GM19467 (cell line): ENCODE results near the gene PRPH.
"Not testable (repeated sequence)": the region's sequence is repeated elsewhere in the genome, so short reads cannot be mapped to it uniquely, and the experiment has no call there.

Source experiments
- ATAC-seq: cut with Tn5 transposase; IDR thresholded peaks from one replicate; pipeline ENCODE4 v1.9.1; 2021; ENCODE audit warnings: mild to moderate bottlenecking, moderate library complexity; ENCODE audit not compliant: unreplicated experiment

Gene PRPH

DNA sequence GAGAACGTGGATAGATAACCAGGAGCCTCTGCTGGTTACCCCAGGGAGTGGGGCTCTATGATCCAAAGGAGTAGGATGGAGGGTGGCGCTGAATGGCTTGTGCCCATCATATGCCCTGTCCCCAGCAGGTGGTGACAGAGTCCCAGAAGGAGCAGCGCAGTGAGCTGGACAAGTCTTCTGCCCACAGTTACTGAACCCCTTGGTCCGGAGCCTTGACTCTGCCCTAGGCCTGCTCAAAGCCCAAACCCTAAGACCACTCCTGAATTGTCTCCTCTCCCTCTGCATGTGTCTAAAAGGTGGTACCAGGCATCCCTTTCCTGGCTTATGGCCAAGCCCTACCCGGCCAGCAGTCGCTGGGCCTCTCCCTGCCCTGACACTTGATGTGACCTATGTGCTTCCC, 3.2 kb downstream of the PRPH start:
- no peak for ATAC-seq

DNA sequence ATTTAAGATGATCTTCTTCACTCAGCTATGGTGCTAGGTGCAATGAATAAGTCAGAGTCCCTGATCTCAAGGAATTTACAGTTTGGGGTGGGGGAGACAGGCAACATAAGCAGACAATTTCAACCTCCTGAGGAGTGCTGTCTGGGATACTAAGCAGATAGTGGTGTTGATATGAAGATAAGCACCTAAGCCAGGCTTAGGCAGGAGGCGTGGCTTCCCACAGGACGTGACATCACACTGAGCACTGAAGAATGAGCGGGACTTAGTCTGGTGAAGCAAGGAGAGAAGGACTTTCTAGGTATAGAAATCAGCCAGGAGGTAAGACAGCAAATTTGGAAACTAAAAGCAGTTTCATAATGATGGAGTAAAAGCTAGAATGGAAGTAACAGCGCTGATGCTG, 6.8 kb downstream of the PRPH start:
- no peak for ATAC-seq

GRCh38 chr12:49304161-49304560, 9.2 kb downstream of the PRPH start:
- no peak for ATAC-seq

GRCh38 chr12:49305762-49306510, 11.0 kb downstream of the PRPH start:
- ATAC-seq, result no peak

GRCh38 chr12:49309386-49309785, 14.4 kb downstream of the PRPH start:
- no peak for ATAC-seq

GRCh38 chr12:49310451-49311000, 15.6 kb downstream of the PRPH start:
- not testable (repeated sequence) for ATAC-seq

- ATAC-seq, result no peak
Measured at GRCh38 chr12:49314811-49315210, 19.9 kb downstream of the PRPH start.

DNA sequence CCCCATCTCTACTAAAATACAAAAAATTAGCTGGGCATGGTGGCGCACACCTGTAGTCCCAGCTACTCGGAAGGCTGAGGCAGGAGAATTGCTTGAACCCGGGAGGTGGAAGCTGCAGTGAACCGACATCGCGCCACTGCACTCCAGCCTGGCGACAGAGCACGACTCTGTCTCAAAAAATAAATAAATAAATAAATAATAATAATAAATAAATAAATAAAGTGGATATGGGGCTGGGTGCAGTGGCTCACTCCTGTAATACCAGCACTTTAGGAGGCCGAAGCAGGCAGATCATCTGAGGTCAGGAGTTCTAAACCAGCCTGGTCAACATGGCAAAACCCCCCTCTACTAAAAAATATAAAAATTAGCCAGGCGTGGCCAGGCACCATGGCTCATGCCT, 22.2 kb downstream of the PRPH start:
- ATAC-seq, result not testable (repeated sequence)

DNA sequence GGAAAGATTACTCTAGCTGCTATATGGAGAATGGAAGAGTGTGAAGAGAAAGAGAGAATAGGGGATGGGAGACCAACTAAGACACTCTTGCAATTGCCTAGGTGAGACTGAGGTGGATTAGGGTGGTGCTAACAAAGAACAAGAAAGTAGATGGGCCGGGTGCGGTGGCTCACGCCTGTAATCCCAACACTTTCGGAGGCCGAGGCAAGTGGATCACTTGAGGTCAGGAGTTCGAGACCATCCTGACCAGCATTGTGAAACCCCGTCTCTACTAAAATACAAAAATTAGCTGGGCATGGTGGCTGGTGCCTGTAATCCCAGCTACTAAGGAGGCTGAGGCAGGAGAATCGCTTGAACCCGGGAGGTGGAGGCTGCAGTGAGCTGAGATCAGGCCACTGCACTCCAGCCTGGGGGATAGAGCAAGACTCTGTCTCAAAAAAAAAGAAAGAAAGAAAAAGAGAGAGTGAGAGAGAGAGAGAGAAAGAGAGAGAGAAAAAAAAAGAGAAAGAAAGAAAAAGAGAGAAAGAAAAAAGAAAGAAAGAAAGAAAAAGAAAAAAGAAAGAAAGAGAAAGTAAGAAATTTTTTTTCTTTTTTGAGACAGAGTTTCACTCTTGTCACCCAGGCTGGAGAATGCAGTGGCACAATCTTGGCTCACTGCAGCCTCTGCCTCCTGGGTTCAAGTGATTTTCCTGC, 25.6 kb downstream of the PRPH start:
- ATAC-seq, result not testable (repeated sequence)

- ATAC-seq, result no peak
Measured at GRCh38 chr12:49322367-49322707, 27.4 kb downstream of the PRPH start.

DNA sequence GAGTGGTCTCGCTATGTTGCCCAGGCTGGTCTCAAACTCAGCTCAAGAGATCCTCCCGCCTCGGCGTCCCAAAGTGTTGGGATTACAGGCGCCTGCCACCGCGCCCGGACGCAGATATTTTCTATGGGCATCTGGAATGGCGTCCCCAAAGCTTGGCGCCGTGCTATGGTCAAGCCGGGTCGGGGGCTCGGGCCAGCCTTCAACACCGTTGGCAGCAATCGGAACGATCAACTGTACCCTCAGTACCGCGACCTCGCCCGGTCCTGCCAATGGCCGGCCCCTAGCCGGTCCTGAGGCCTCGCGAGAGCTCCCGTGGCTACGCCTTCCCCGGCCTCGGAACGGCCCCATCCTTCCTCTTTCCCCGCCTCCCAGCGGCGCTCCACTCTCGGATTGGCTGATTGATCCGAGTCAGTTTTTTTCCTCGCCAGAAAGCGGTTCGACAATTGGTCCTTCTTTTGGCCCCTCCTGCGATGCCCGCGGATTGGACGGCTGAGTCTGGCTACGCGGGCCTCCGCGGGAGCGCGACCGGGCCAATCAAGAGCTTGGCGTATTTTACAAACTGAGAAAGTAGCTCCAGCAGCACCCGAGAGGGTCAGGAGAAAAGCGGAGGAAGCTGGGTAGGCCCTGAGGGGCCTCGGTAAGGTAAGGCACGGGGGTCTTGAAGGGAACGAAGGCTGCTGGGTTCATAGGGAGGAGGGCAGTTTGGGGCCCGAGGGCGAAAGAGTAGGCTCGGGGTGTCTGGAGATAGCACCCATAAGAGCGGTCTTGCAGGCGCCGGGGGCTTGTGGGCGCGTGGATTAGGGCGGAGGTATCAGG, 28.0 kb downstream of the PRPH start, which contains the start of gene TROAP:
Gene TROAP, plus strand, starts transcription at position 548 of the 816 bp plus-strand sequence. CDS start 354 bp downstream, outside the sequence.
- peak; percentile 96 for ATAC-seq

- ATAC-seq, result no peak
Measured at GRCh38 chr12:49323524-49324097, 28.7 kb downstream of the PRPH start.

- no peak for ATAC-seq
Measured at GRCh38 chr12:49325606-49326005, 30.7 kb downstream of the PRPH start.

- ATAC-seq, result no peak
Measured at GRCh38 chr12:49327368-49327767, 32.4 kb downstream of the PRPH start.

GRCh38 chr12:49327887-49328286, 32.9 kb downstream of the PRPH start:
- no peak for ATAC-seq

DNA sequence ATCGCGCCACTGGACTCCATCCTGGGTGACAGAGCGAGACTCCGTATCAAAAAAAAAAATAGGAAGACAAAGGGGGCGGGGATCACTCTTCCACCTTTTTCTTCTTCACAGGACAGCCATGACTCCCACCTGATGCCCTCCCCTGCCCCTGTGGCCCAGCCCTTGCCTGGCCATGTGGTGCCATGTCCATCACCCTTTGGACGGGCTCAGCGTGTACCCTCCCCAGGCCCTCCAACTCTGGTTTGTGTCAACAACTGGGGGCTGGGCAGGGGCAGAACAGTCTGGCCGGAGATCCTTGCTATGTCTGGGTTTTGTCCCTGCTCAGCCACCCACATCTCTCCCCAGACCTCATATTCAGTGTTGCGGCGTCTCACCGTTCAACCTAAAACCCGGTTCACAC, 33.9 kb downstream of the PRPH start:
- no peak for ATAC-seq

GRCh38 chr12:49330032-49330619, 35.2 kb downstream of the PRPH start:
- no peak for ATAC-seq

DNA sequence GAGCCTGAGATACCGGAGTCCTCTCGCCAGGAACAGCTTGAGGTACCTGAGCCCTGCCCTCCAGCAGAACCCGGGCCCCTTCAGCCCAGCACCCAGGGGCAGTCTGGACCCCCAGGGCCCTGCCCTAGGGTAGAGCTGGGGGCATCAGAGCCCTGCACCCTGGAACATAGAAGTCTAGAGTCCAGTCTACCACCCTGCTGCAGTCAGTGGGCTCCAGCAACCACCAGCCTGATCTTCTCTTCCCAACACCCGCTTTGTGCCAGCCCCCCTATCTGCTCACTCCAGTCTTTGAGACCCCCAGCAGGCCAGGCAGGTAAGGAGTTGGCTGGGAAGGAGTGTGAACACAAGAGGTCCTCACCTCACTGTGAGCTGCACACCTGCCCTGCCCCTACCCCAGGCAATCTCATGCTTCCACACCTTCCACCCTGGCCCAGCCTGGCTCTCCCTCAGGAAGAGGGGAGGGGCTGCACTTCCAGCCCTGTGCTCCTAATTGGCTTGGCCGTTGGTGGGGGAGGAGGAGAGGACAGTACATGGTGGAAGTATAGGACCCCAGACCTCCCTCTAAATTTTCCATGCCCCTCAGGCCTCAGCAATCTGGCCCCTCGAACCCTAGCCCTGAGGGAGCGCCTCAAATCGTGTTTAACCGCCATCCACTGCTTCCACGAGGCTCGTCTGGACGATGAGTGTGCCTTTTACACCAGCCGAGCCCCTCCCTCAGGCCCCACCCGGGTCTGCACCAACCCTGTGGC, 35.9 kb downstream of the PRPH start:
- no peak for ATAC-seq

DNA sequence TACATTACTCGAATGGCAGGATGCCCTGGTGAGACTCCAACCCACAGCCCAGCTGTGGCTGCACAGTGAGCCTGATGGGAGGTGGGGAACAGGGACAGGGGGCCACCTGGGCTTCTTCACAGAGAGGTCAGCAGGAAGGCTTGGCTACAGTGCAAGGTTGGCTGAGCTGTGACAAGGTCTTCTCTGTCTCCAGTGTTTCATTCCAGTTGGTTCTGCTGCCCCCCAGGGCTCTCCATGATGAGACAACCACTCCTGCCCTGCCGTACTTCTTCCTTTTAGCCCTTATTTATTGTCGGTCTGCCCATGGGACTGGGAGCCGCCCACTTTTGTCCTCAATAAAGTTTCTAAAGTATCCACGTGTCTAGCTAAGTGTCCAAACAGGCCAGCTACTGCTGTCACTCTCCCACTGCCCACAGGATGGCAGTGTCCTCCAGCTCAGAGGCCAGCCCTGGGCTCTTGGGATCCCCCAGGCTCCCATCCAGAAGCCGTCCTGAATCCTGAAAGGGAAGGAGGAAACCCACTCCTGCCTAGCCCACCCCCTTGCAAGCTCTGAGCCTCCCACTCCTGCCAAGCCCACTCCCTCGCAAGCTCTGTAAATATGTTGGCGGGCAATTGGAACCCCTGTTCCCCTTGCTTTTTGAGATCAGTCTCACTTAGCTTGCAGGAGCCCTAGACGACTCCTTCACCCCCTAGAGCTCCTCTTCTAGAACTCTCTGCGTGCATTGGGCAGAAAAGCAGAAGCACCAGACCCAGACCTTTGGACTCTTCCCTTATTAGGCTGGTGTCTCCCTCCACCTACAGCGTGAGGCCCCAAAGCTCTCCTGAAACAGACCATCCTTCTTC, 36.7 kb downstream of the PRPH start:
- ATAC-seq, result no peak
